HepG2 (cell line): ENCODE measurements around the gene C21orf91. TPM values are rescaled to one million over a fixed set of nuclear protein-coding genes. Genes with fewer than 3 reads are reported as not detected.

Experiments used
- ATAC-seq: fragments of 200-7000 bp; cut with Tn5 transposase; 3 replicates; pipeline ENCODE4 v1.9.1; 2020; ENCODE audit warnings: mild to moderate bottlenecking, moderate library complexity
- BruUV-seq: library from RNA; stranded (reverse); fragments of 400-500 nt; replicated peaks from 2 replicates; lab custom pipeline; 2021; lab: Mats Ljungman, UMichigan
- CTCF ChIA-PET: fragments of 300-600 bp; formaldehyde crosslinking; extraction: SDS; loops from one replicate; lab custom pipeline; 2021; ENCODE audit warnings: low total read pairs, inconsistent platforms, low intra/inter-chr PET ratio; lab: Yijun Ruan, JAX
- POLR2A ChIA-PET: fragments of 350-600 bp; sonication (Branson Sonifier 250); formaldehyde crosslinking; loops from one replicate; lab custom pipeline; 2020; ENCODE audit warnings: antibody characterized with exemption, inconsistent platforms; lab: Yijun Ruan, JAX
- DNase-seq: peaks from one replicate; pipeline ENCODE4 v3.0.0-alpha.2; 2015; ENCODE audit warnings: low spot score
- FAIRE-seq: peaks from 3 replicates; lab custom pipeline; 2011; peaks lifted over from hg19 to GRCh38; lab: Jason Lieb, UNC
- H2AFZ ChIP-seq: one replicate; pipeline ENCODE4 v1.6.1; 2011; ENCODE audit warnings: low read length, inconsistent platforms
- H3K27ac ChIP-seq: fragments of 300-600 bp; 3 replicates; pipeline ENCODE4 v1.8.0; 2011; ENCODE audit warnings: mixed run types, mild to moderate bottlenecking, mixed read lengths, low read length, inconsistent platforms; ENCODE audit not compliant: insufficient read depth; ENCODE audit errors: extremely low read length
- H3K27me3 ChIP-seq, 2 experiments: fragments of 200-600 bp in 1 of 2; 2 replicates in 1 of 2; 3 replicates in 1 of 2; pipeline versions ENCODE4 v1.6.0 to v1.8.0; 2011; ENCODE audit warnings: low read length in 2 of 2, mild to moderate bottlenecking in 2 of 2, moderate library complexity in 2 of 2, inconsistent platforms in 1 of 2; ENCODE audit not compliant: insufficient read depth in 2 of 2, control insufficient read depth in 1 of 2
- H3K36me3 ChIP-seq, 2 experiments: fragments of 200-600 bp in 1 of 2; replicated peaks in 1 of 2; 2 replicates in 1 of 2; 3 replicates in 1 of 2; pipeline versions ENCODE4 v1.5.1 to v1.8.0; 2011; ENCODE audit warnings: low read length in 2 of 2, inconsistent platforms in 1 of 2; ENCODE audit not compliant: insufficient read depth in 2 of 2, control insufficient read depth in 1 of 2
- H3K4me1 ChIP-seq: 2 replicates; pipeline ENCODE4 v1.5.1; 2012; ENCODE audit warnings: low read length, inconsistent platforms; ENCODE audit not compliant: insufficient read depth
- H3K4me2 ChIP-seq: 2 replicates; pipeline ENCODE4 v1.6.0; 2011; ENCODE audit warnings: low read depth, low read length, inconsistent platforms
- H3K4me3 ChIP-seq, 3 experiments: fragments of 200-600 bp in 1 of 3; sonication (generic), shearing (Covaris generic) in 1 of 3; replicated peaks in 1 of 3; 2 replicates each; pipeline ENCODE4 v1.5.1; 2011 to 2016; ENCODE audit warnings: low read length in 3 of 3, inconsistent platforms in 2 of 3, low read depth in 2 of 3, mild to moderate bottlenecking in 2 of 3, control low read depth in 1 of 3, mixed read lengths in 1 of 3; ENCODE audit not compliant: insufficient read depth in 1 of 3
- H3K79me2 ChIP-seq: one replicate; pipeline ENCODE4 v1.6.1; 2011; ENCODE audit warnings: low read length, inconsistent platforms; ENCODE audit not compliant: insufficient read depth
- H3K9ac ChIP-seq: 2 replicates; pipeline ENCODE4 v1.6.0; 2011; ENCODE audit warnings: mild to moderate bottlenecking, low read depth, low read length, inconsistent platforms; ENCODE audit not compliant: insufficient read depth
- H3K9me3 ChIP-seq: 2 replicates; pipeline ENCODE4 v1.5.1; 2012; ENCODE audit warnings: mild to moderate bottlenecking, low read length
- H4K20me1 ChIP-seq: 2 replicates; pipeline ENCODE4 v1.6.0; 2011; ENCODE audit warnings: inconsistent platforms, mild to moderate bottlenecking, low read length, moderate library complexity; ENCODE audit not compliant: insufficient read depth
- ARNT2 ChIP-seq: sonication (generic); formaldehyde crosslinking; IDR thresholded peaks from 2 replicates; pipeline ENCODE4 v1.8.0; 2022; ENCODE audit warnings: mild to moderate bottlenecking, low read depth, missing genetic modification reagents, moderate library complexity
- JUN ChIP-seq: sonication (generic); formaldehyde crosslinking; IDR thresholded peaks from 2 replicates; pipeline ENCODE4 v1.4.0; 2020; ENCODE audit warnings: mild to moderate bottlenecking, missing genetic modification reagents
- KLF9 ChIP-seq: IDR thresholded peaks from 2 replicates; pipeline ENCODE4 v1.6.1; 2016; ENCODE audit warnings: low read depth
- NFKB2 ChIP-seq: sonication (generic); formaldehyde crosslinking; IDR thresholded peaks from 2 replicates; pipeline ENCODE4 v1.4.0; 2020; ENCODE audit warnings: missing genetic modification reagents, borderline replicate concordance
- NFKBIZ ChIP-seq: IDR thresholded peaks from 2 replicates; pipeline ENCODE4 v1.6.1; 2018; ENCODE audit warnings: missing genetic modification reagents, missing compliant biosample characterization
- NFYC ChIP-seq: IDR thresholded peaks from 2 replicates; pipeline ENCODE4 v1.6.1; 2016; ENCODE audit warnings: missing genetic modification reagents, missing compliant biosample characterization
- ONECUT2 ChIP-seq: sonication (generic); formaldehyde crosslinking; IDR thresholded peaks from 2 replicates; pipeline ENCODE4 v1.4.0; 2020; ENCODE audit warnings: missing genetic modification reagents
- PHB2 ChIP-seq: fragments of 450-650 bp; IDR thresholded peaks from 2 replicates; pipeline ENCODE4 v1.6.1; 2018; ENCODE audit not compliant: partially characterized antibody
- ZC3H13 ChIP-seq: sonication (generic); formaldehyde crosslinking; IDR thresholded peaks from 2 replicates; pipeline ENCODE4 v1.8.1; 2023; ENCODE audit warnings: mild to moderate bottlenecking, missing genetic modification reagents, moderate library complexity
- ZNF17 ChIP-seq: sonication (generic); formaldehyde crosslinking; IDR thresholded peaks from 2 replicates; pipeline ENCODE4 v1.5.0; 2020; ENCODE audit warnings: mild to moderate bottlenecking, missing genetic modification reagents
- ZNF773 ChIP-seq: sonication (generic); formaldehyde crosslinking; IDR thresholded peaks from 2 replicates; pipeline ENCODE4 v1.4.0; 2020; ENCODE audit warnings: missing genetic modification reagents, borderline replicate concordance
- WGBS: methylation state at CpG from one replicate; pipeline ENCODE4 v1.1.6; 2017; ENCODE audit warnings: low lambda C conversion rate; 5-methylcytosine and 5-hydroxymethylcytosine counted together
- in situ Hi-C: cut with HindIII; loops from 2 replicates; pipeline ENCODE4 v1.10.0; 2017; ENCODE audit warnings: low pct_unique_long_range_greater_than_20kb; ENCODE audit not compliant: extremely low pct_ligation_motif_present
- intact Hi-C: fragments of 100-400 bp; cut with micrococcal nuclease; formaldehyde crosslinking; loops from one replicate; pipeline ENCODE4 v1.10.0; 2022; ENCODE audit not compliant: unreplicated experiment
- polyA plus RNA-seq, 8 experiments: library from polyadenylated mRNA; depleted of rRNA in 3 of 8; stranded (reverse) in 7 of 8; unstranded in 1 of 8; fragments of >200 nt; fragmentation: Illumina TruSeq in 4 of 8; extraction: Trizol in 4 of 8; gene quantifications; 2 replicates each; pipeline versions ENCODE4 v1.2.1 to v1.2.3, GENCODE V29; 2011 to 2016; ENCODE audit warnings: low read depth in 4 of 8, missing spikeins in 1 of 8, mixed read lengths in 1 of 8; ENCODE audit not compliant: insufficient read depth in 1 of 8
- total RNA-seq, 5 experiments: library from RNA; depleted of rRNA; stranded (reverse); fragments of >200 nt; fragmentation: Illumina TruSeq; extraction: Trizol; gene quantifications; 2 replicates each; pipeline ENCODE4 v1.2.3, GENCODE V29; 2016; ENCODE audit warnings: low read depth in 1 of 5
- TF ChIP-seq, protein P1 (sequence below): sonication (generic); formaldehyde crosslinking; IDR thresholded peaks from 2 replicates; pipeline ENCODE4 v1.4.0; 2020; ENCODE audit warnings: mild to moderate bottlenecking, missing genetic modification reagents

C21orf91 gene
- total and polyA plus RNA-seq, 2 of the 13 experiments (the other 11 are each of a cell fraction or from before 2014, with no cell fraction given), result 2.9 to 7.8 TPM

DNA sequence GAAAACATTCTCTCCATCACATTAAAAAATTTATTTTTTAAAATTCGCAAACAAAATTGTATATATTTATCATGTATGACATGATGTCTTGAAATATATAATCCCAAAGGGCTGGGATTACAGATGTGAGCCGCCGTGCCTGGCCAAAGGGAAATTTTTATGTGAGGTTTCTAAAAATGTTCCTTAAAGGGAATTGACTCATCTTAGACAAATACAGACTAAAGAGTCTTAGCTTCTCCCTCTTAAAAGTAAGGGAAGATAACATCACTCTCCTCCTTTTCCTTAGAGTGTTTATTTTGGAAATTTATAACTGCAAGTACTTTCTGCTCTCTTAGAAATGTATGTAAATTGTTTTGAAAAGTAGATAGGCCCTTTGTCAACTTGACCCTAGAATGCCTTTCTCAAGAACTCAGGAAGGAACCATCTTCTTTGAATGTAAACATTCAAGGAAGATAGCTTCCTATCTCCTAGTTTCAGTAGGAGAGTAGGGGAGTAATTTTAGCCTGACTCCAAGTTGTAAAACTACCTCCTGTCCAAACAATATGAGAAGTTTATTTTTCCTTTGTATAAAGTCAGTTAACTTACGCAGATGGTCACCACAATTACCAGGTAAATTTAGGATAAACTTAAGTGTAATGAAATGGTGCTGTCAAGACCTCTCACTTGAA lies 59.5 kb downstream of the C21orf91 start:
- no peaks in the 10 kb centered on the region for H3K79me2 ChIP-seq
- H3K27ac ChIP-seq, result no peak overlapping the region
- ChIA-PET POLR2A (no interaction called here), CTCF (no interaction called here)
- H3K4me2 ChIP-seq, result no peak overlapping the region
- no peak for DNase-seq
- no peaks in the 10 kb centered on the region for H3K36me3 ChIP-seq
- no peak for FAIRE-seq
- WGBS, result 6% methylated on average over 4 of the region's 4 CpGs
- no peak for TF ChIP-seq ZC3H13 (CRISPR knock-in tag)
- TF ChIP-seq, protein P1, sequence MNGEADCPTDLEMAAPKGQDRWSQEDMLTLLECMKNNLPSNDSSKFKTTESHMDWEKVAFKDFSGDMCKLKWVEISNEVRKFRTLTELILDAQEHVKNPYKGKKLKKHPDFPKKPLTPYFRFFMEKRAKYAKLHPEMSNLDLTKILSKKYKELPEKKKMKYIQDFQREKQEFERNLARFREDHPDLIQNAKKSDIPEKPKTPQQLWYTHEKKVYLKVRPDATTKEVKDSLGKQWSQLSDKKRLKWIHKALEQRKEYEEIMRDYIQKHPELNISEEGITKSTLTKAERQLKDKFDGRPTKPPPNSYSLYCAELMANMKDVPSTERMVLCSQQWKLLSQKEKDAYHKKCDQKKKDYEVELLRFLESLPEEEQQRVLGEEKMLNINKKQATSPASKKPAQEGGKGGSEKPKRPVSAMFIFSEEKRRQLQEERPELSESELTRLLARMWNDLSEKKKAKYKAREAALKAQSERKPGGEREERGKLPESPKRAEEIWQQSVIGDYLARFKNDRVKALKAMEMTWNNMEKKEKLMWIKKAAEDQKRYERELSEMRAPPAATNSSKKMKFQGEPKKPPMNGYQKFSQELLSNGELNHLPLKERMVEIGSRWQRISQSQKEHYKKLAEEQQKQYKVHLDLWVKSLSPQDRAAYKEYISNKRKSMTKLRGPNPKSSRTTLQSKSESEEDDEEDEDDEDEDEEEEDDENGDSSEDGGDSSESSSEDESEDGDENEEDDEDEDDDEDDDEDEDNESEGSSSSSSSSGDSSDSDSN, result no peak
- no peak for TF ChIP-seq ARNT2 (CRISPR knock-in tag)
- TF ChIP-seq NFYC (CRISPR knock-in tag), result no peak
- no peak for TF ChIP-seq ZNF773
- TF ChIP-seq KLF9 (CRISPR knock-in tag), result no peak
- no peak for TF ChIP-seq PHB2
- no peak for TF ChIP-seq ONECUT2
- no peak for TF ChIP-seq JUN (CRISPR knock-in tag)
- TF ChIP-seq ZNF17 (CRISPR knock-in tag), result no peak
- TF ChIP-seq NFKB2, result no peak
- no peak for TF ChIP-seq NFKBIZ (CRISPR knock-in tag)
- TF ChIP-seq, all 625 proteins: peak for 0
- in situ Hi-C loops, result no loop called here
- H3K9me3 ChIP-seq, result no peaks in the 10 kb centered on the region
- no peak overlapping the region for H2AFZ ChIP-seq
- intact Hi-C loops, result no loop called here
- H3K27me3 ChIP-seq, result no peaks in the 10 kb centered on the region
- H4K20me1 ChIP-seq, result no peaks in the 10 kb centered on the region
- no peaks in the 10 kb centered on the region for H3K4me1 ChIP-seq
- no TSS peak for BruUV-seq
- no peak overlapping the region for H3K4me3 ChIP-seq
- no peak overlapping the region for H3K9ac ChIP-seq
- no peak for ATAC-seq
